HG03280 (cell line): ENCODE data around the gene SETDB2.

ENCODE experiments used
- ATAC-seq: cut with Tn5 transposase; IDR thresholded peaks from one replicate; pipeline ENCODE4 v1.9.1; 2021; ENCODE audit warnings: mild to moderate bottlenecking, moderate library complexity; ENCODE audit not compliant: unreplicated experiment

SETDB2 gene

GRCh38 chr13:49428041-49428763, 15.9 kb upstream of the SETDB2 start:
- no peak for ATAC-seq

DNA sequence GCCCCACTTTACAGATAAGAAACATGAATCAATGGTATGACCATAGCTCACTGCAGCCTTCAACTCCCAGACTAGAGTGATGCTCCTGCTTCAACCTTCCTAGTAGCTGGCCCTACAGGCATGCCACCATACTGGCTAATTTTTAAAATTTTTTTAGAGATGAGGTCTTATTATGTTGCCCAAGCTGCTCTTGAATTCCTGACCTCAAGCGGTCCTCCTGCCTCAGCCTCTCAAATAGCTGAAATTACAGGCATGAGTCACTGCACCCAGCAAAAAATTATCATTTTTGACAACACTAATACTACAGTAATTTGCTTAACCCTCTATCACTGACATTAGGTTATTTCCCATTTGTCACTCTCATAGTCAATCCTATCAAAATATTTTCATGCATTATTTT, 15.0 kb upstream of the SETDB2 start:
- ATAC-seq, result no peak

- ATAC-seq, result no peak
Measured at GRCh38 chr13:49435992-49436391, 8.1 kb upstream of the SETDB2 start.

GRCh38 chr13:49436890-49437289, 7.2 kb upstream of the SETDB2 start:
- ATAC-seq, result no peak

GRCh38 chr13:49437705-49438104, 6.4 kb upstream of the SETDB2 start:
- no peak for ATAC-seq

- ATAC-seq, result no peak
Measured at GRCh38 chr13:49439609-49440008, 4.5 kb upstream of the SETDB2 start.

DNA sequence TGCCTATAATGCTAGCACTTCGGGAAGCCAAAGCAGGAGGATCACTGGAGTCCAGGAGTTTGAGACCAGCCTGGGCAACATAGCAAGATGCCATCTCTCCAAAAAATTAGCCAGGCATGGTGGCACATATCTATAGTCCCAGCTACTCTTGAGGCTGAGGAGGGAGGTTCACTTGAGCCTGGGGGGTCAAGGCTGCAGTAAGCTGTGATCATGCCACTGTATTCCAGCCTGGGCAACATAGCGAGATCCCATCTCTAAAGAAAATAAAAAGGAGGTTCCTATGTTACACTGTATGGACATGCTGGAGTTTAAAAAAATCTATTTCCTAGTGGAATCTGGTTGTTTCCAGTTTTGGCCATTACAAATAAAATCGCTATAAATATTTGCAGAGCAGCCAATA, 2.8 kb upstream of the SETDB2 start:
- no peak for ATAC-seq

GRCh38 chr13:49441846-49442245, 2.2 kb upstream of the SETDB2 start:
- no peak for ATAC-seq

DNA sequence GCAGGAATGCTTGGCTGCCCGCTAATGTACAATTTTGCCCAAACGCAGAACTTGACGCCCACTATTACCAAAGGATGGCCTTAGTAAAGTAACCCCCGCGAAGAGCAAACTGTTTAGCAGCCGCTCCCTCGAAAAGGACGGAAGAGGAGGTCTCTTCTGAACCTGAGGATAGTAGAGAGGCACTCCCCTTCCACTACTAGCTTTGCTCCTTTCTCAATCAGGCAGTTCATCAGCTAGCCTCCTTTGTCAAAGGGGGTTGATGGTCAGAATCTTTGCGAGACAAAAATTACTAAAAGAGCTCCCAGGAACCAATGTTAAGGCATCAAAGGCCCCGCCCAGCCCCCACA, 744 bp upstream of the SETDB2 start:
- no peak for ATAC-seq

DNA sequence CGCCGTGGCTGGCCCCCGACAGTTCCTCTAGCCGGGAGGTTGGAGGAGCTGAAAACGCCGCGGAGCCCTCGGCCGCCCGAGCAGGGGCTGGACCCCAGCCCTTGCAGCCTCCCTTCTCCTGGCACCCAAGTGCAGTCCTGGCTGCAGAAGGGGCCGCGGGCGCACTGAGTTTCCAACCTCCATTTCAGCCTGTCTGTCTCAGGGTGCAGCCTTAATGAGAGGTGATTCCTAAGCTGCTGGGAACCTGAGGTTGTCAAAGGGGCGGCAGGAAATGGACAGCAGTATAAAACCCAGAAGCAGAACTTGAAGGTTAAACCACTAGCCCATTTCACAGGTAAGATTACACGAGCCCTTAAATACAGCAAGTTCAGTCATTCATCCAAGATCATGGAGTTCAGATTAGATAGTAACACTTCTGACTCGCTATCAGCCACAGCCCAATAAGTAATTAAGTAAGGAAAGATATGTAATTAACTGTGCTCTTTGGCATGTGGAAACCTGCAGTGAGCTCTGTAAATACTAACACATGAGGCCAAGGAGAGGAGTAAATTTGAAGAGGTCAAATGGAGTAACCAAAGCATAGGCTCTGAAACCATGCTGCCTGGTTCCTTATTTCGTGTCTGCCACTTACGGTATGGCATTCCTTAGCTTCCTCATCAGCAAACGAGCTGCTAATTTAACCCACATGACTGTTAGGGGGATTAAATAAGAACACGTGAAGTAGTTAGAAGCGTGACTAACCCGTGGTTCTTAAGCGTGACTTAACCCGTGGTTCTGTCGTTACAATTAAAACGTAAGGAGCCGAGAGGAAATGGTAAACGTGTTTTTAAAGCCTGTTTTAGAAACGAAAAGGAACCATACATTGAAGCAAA, 686 bp downstream of the SETDB2 start:
- ATAC-seq, result no peak

GRCh38 chr13:49446473-49446872, 2.4 kb downstream of the SETDB2 start:
- ATAC-seq, result no peak

DNA sequence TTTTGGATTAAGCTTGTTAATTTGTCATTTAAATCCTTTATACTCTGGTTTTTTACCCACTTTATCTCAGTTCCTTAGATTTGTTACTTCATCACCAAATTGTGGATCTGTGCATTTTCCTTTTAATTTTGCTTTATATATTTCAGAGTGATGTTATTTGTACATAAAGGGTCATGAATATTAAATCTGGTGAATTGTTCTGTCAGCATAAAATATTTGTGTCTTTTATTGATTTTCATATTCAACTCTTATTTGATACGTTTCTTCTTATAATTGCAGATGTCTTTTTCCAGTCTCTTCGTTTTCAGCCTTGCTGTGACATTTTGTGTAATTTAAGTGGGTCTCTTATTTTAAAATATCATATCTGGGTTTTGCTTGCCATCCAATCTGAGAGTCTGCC, 4.7 kb downstream of the SETDB2 start:
- ATAC-seq, result no peak

DNA sequence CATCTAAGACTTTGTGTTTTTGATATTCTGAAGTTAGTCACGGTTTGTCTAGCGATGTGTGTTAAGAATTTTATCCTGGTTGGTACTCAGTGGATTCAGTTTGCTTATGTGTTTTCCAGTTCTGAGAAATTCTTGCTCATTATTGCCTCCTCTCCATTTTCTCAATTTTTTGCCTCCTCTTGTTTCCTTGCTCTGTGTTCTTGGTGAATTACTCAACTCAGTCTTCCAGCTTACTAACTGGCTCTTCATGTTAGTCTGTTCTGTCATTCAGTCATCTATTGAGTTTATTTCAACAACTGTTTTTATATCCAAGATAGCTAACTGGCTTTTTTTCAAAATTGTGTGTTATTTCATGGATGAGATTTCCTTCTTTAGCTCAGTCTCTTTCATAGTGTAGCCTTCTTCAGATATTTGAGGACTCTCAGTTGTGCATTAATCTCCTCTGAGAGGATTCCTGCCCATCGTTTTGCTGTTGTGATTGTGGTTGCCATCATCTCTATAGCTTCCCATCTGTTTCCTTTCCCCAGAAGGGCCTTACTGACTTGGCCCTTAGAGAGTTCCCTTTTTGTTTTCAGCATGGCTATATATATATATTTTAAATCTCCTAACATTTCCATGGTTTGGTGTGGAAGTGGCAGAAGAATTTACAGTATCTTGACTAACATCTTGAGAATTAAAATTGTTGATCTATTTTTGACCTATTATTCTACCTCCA, 6.2 kb downstream of the SETDB2 start:
- no peak for ATAC-seq

DNA sequence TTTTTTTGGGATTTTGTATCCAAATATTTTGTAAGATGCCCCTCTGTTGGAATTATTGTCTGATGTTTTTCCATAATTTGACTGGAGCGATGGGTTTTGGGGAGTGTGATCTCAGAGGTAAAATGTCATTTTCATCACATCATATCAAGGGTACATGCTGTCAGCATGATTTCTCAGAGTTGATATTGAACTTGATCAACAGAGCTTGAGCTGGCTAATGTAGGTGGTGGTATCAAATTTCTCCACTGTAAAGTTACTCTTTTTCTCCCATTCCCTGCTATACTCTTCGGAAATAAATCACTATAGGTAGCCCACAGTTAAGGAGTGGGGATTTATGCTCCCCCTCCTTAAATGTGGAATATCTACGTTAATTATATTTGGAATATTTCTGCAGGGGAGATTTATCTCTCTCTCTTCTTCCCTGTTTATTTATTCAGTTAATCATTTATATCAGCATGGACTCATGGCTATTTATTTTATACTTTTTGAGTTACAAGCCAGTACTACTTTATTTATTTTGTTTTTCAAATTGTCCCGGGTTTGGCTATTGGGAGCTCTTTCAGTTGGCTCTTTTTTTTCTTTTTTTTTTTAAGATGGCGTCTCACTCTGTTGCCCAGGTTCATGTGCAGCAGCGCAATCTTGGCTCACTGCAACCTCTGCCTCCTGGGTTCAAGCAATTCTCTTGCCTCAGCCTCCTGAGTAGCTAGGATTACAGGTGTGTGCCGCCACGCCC, 8.8 kb downstream of the SETDB2 start:
- no peak for ATAC-seq

DNA sequence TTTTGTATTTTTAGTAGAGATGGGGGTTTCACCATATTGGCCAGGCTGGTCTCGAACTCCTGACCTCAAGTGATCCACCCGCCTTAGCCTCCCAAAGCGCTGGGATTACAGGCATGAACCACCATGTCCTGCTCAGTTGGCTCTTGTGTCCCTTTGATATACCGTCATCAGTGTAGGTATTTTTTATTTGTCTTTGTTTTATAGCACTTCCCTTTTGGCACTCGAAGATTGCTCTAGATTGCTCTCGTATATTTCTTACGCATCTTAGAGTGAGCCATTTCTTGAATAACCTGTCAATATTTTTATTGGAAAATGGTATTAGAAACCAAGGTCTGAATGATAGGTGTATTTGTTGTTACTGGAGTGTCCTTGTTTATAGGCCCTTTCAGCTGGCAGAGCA, 9.4 kb downstream of the SETDB2 start:
- no peak for ATAC-seq

DNA sequence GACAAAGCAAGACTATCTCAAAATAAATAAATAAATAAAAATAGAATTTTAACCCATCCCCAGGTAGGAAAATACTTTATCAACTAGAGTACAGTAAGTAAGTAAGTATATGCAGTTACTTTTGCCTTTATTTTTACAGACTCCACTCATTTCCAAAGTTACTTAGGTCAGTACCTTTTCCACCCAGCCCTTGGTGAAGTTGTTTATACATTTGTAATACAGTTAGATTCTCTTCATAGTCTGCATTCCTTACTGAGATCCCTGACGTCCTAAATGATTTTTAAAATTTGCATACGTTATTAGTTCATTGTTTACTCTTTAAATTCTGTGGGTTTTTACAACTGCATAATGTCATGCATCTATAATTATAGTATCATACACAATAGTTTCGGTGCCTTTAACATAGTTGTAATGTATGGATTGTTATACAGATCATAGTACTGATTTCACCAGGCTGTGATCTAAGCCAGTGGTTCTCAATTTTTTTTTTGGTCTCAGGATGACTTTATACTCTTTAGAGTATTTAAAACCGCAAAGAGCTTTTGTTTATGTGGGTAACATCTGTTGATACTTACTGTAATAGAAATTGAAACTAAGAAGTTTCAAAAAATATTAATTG, 10.4 kb downstream of the SETDB2 start:
- ATAC-seq, result peak; percentile 89

- ATAC-seq, result peak; percentile 43
Measured at GRCh38 chr13:49455007-49455398, 10.9 kb downstream of the SETDB2 start.

- ATAC-seq, result no peak
Measured at GRCh38 chr13:49456156-49456555, 12.1 kb downstream of the SETDB2 start.

- ATAC-seq, result no peak
Measured at GRCh38 chr13:49457221-49457620, 13.1 kb downstream of the SETDB2 start.

DNA sequence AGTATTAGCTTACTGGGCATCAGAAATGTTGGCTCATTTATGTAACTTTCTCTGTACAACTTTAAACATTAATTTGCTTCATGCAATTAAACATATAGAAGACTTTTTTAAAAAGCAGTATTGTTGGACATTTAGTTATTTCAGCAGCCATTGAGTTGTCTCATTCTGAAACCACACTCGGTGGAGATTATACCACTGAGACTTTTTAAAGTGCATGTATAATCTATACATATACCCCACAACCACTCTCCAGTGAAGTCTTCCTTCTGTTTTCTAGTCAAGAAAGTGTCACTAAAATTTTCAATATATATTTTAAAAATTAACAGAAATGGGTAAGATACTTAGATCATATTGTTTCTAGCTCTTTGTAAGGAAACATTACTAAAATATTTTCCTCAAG, 15.5 kb downstream of the SETDB2 start:
- no peak for ATAC-seq

GRCh38 chr13:49464085-49464484, 20.0 kb downstream of the SETDB2 start:
- no peak for ATAC-seq
